Hepatocyte (in vitro differentiated cells): ENCODE data around the gene SLC44A5.

Experiments
- EZH2phosphoT487 ChIP-seq: fragments of 200-600 bp; sonication (generic); IDR thresholded peaks from one replicate; pipeline ENCODE4 v1.6.1; 2018; ENCODE audit warnings: antibody characterized with exemption, mild to moderate bottlenecking, low read depth, moderate library complexity; ENCODE audit not compliant: unreplicated experiment, severe bottlenecking
- TF ChIP-seq, protein P1 (sequence below): fragments of 200-600 bp; sonication (generic); IDR thresholded peaks from 2 replicates; pipeline ENCODE4 v1.5.1; 2016; ENCODE audit warnings: antibody characterized with exemption, mild to moderate bottlenecking; ENCODE audit not compliant: poor library complexity

DNA sequence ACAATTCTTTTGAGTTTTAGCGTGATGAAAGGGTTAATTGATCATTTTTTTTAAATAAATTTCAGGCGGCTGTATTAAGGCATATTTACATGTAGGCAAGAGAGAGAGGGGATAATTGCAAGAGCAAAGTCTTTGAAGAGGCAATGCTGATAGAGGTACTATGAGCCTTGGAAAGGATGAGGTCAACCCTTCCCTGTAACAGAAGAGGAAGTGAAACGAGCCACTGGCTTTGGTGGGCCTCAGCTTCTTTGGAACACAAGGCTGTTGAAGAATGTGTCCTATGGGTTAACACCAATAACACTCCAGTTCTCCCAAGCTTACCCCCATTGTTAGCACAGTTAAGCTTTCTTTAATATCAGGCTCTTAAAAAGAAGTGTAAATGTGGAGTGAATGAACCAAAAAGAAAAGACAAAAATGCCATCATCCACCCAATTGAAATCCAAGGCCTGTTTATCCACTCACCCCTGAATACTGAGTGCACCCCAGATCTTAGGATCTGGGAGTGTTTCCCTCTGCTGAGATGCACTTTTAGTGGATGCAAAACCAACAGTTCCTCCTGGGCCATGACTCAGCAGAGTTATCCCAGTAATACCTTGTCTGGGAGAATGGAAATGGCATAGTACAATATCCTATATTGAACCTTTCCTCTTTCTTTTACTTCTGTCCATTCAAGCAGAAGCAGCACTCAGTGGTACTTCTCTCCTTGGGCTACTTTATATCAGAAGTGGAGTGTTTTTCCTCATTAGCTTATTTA is 216.4 kb downstream of the SLC44A5 start:
- TF ChIP-seq, protein P1, sequence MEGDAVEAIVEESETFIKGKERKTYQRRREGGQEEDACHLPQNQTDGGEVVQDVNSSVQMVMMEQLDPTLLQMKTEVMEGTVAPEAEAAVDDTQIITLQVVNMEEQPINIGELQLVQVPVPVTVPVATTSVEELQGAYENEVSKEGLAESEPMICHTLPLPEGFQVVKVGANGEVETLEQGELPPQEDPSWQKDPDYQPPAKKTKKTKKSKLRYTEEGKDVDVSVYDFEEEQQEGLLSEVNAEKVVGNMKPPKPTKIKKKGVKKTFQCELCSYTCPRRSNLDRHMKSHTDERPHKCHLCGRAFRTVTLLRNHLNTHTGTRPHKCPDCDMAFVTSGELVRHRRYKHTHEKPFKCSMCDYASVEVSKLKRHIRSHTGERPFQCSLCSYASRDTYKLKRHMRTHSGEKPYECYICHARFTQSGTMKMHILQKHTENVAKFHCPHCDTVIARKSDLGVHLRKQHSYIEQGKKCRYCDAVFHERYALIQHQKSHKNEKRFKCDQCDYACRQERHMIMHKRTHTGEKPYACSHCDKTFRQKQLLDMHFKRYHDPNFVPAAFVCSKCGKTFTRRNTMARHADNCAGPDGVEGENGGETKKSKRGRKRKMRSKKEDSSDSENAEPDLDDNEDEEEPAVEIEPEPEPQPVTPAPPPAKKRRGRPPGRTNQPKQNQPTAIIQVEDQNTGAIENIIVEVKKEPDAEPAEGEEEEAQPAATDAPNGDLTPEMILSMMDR = no peak
- TF ChIP-seq EZH2phosphoT487 = no peak
